Activated CD4-positive, alpha-beta T cell treated with anti-CD3 and anti-CD28 coated beads for 48 hours (primary cell): ENCODE data around the gene RANBP3.
"Not testable (repeated sequence)": the region's sequence is repeated elsewhere in the genome, so short reads cannot be mapped to it uniquely, and the experiment has no call there.

ENCODE experiments used
- DNase-seq: peaks from one replicate; pipeline ENCODE4 v3.0.0-alpha.2; 2020

RANBP3 gene

GRCh38 chr19:5963259-5963658 is 14.7 kb downstream of the RANBP3 start:
- DNase-seq, result not testable (repeated sequence)

- peak; percentile 68 for DNase-seq
These were observed 15.7 kb downstream of the RANBP3 start for GRCh38 chr19:5961969-5962945.

- not testable (repeated sequence) for DNase-seq
These were observed 16.3 kb downstream of the RANBP3 start for GRCh38 chr19:5961641-5961968.

- no peak for DNase-seq
These were observed 17.6 kb downstream of the RANBP3 start for GRCh38 chr19:5960005-5961001.

- no peak for DNase-seq
These were observed 18.5 kb downstream of the RANBP3 start for GRCh38 chr19:5959260-5960004.

- DNase-seq, result no peak
These were observed 19.2 kb downstream of the RANBP3 start for GRCh38 chr19:5958851-5959122.

- DNase-seq, result no peak
These were observed 19.7 kb downstream of the RANBP3 start for GRCh38 chr19:5958074-5958850.

GRCh38 chr19:5957170-5957569 is 20.8 kb downstream of the RANBP3 start:
- no peak for DNase-seq

- DNase-seq, result no peak
These were observed 21.2 kb downstream of the RANBP3 start for GRCh38 chr19:5956728-5957127.

- no peak for DNase-seq
These were observed 21.6 kb downstream of the RANBP3 start for GRCh38 chr19:5956323-5956722.

- DNase-seq, result no peak
These were observed 22.4 kb downstream of the RANBP3 start for GRCh38 chr19:5955636-5955935.

- no peak for DNase-seq
These were observed 23.6 kb downstream of the RANBP3 start for GRCh38 chr19:5954293-5954692.

- DNase-seq, result peak; percentile 64
These were observed 24.2 kb downstream of the RANBP3 start for GRCh38 chr19:5953680-5954213.

GRCh38 chr19:5953030-5953589 is 24.8 kb downstream of the RANBP3 start:
- DNase-seq, result no peak

GRCh38 chr19:5952193-5953029 is 25.5 kb downstream of the RANBP3 start:
- no peak for DNase-seq

GRCh38 chr19:5951338-5951861 is 26.5 kb downstream of the RANBP3 start:
- no peak for DNase-seq

- DNase-seq, result no peak
These were observed 27.2 kb downstream of the RANBP3 start for GRCh38 chr19:5950741-5951140.

- peak; percentile 54 for DNase-seq
These were observed 28.1 kb downstream of the RANBP3 start for GRCh38 chr19:5949792-5950305.

- peak; percentile 28 for DNase-seq
These were observed 29.0 kb downstream of the RANBP3 start for GRCh38 chr19:5948752-5949564.
